ENCODE results near the gene EFNA1. TPM values are rescaled to one million over a fixed set of nuclear protein-coding genes. Genes with fewer than 3 reads are reported as not detected.

EFNA1 gene
- total and polyA plus RNA-seq, 2 of the 13 experiments (the other 11 are each of a cell fraction or from before 2014, with no cell fraction given) = 81.8 to 874 TPM

DNA sequence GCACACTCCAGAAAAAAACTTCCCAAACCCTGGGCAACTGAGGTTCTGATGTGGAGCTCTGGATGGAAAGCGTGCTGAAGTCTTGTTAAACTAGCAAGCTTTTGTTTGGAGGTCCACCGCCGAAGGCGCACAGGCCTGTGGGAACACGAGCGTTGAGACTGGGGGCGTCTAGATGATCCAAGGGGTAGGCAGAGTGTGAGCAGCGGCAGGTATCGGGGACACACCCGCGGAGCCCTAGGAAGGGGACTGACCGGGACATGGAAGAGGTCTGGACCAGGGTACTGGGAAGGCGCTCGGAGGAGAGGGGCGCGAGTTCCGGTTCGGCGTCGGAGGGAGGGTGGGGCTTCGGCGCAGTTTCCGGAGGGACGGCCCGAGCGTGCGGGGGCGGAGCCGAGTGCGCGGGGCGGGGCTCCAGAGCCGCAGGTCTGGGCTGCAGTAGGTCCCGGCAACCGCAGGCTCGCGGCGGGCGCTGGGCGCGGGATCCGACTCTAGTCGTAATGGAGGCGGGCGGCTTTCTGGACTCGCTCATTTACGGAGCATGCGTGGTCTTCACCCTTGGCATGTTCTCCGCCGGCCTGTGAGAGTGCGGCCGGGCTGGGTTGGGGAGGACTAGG, 7.8 kb downstream of the EFNA1 start, which contains the start of gene SLC50A1 (continued):
- TF ChIP-seq, protein P1, sequence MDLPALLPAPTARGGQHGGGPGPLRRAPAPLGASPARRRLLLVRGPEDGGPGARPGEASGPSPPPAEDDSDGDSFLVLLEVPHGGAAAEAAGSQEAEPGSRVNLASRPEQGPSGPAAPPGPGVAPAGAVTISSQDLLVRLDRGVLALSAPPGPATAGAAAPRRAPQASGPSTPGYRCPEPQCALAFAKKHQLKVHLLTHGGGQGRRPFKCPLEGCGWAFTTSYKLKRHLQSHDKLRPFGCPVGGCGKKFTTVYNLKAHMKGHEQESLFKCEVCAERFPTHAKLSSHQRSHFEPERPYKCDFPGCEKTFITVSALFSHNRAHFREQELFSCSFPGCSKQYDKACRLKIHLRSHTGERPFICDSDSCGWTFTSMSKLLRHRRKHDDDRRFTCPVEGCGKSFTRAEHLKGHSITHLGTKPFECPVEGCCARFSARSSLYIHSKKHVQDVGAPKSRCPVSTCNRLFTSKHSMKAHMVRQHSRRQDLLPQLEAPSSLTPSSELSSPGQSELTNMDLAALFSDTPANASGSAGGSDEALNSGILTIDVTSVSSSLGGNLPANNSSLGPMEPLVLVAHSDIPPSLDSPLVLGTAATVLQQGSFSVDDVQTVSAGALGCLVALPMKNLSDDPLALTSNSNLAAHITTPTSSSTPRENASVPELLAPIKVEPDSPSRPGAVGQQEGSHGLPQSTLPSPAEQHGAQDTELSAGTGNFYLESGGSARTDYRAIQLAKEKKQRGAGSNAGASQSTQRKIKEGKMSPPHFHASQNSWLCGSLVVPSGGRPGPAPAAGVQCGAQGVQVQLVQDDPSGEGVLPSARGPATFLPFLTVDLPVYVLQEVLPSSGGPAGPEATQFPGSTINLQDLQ (CRISPR knock-in tag; IDR thresholded peaks at IDR 0.05) = no peak
- peak; percentile 98 for TF ChIP-seq HNRNPLL (IDR thresholded peaks at IDR 0.05; ENCODE audit: low read depth, low read length, poor library complexity, severe bottlenecking)
- TF ChIP-seq ZNF644 (CRISPR knock-in tag; IDR thresholded peaks at IDR 0.05; ENCODE audit: low read depth) = no peak
- TF ChIP-seq TBX3 (IDR thresholded peaks at IDR 0.05; ENCODE audit: borderline replicate concordance) = no peak
- TF ChIP-seq, protein P2, sequence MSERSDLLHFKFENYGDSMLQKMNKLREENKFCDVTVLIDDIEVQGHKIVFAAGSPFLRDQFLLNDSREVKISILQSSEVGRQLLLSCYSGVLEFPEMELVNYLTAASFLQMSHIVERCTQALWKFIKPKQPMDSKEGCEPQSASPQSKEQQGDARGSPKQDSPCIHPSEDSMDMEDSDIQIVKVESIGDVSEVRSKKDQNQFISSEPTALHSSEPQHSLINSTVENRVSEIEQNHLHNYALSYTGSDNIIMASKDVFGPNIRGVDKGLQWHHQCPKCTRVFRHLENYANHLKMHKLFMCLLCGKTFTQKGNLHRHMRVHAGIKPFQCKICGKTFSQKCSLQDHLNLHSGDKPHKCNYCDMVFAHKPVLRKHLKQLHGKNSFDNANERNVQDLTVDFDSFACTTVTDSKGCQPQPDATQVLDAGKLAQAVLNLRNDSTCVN (CRISPR knock-in tag; IDR thresholded peaks at IDR 0.05; ENCODE audit: borderline replicate concordance) = no peak; the same call in 1 of the 2 replicates
- no peak for TF ChIP-seq CHCHD3 (CRISPR knock-in tag; IDR thresholded peaks at IDR 0.05)
- TF ChIP-seq, protein P3, sequence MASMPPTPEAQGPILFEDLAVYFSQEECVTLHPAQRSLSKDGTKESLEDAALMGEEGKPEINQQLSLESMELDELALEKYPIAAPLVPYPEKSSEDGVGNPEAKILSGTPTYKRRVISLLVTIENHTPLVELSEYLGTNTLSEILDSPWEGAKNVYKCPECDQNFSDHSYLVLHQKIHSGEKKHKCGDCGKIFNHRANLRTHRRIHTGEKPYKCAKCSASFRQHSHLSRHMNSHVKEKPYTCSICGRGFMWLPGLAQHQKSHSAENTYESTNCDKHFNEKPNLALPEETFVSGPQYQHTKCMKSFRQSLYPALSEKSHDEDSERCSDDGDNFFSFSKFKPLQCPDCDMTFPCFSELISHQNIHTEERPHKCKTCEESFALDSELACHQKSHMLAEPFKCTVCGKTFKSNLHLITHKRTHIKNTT (CRISPR knock-in tag; IDR thresholded peaks at IDR 0.05) = no peak
- TF ChIP-seq LCORL (IDR thresholded peaks at IDR 0.05) = no peak
- peak; percentile 49; the same call in 1 of the 2 replicates for TF ChIP-seq LCORL (CRISPR knock-in tag; IDR thresholded peaks at IDR 0.05)
- TF ChIP-seq NR1H2 (CRISPR knock-in tag; IDR thresholded peaks at IDR 0.05; ENCODE audit: borderline replicate concordance, low read depth) = no peak
- TF ChIP-seq, protein P4, sequence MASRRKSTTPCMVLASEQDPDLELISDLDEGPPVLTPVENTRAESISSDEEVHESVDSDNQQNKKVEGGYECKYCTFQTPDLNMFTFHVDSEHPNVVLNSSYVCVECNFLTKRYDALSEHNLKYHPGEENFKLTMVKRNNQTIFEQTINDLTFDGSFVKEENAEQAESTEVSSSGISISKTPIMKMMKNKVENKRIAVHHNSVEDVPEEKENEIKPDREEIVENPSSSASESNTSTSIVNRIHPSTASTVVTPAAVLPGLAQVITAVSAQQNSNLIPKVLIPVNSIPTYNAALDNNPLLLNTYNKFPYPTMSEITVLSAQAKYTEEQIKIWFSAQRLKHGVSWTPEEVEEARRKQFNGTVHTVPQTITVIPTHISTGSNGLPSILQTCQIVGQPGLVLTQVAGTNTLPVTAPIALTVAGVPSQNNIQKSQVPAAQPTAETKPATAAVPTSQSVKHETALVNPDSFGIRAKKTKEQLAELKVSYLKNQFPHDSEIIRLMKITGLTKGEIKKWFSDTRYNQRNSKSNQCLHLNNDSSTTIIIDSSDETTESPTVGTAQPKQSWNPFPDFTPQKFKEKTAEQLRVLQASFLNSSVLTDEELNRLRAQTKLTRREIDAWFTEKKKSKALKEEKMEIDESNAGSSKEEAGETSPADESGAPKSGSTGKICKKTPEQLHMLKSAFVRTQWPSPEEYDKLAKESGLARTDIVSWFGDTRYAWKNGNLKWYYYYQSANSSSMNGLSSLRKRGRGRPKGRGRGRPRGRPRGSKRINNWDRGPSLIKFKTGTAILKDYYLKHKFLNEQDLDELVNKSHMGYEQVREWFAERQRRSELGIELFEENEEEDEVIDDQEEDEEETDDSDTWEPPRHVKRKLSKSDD (CRISPR knock-in tag; IDR thresholded peaks at IDR 0.05; ENCODE audit: low read depth) = peak; percentile 60
- TF ChIP-seq ZBTB42 (CRISPR knock-in tag; IDR thresholded peaks at IDR 0.05) = no peak
- peak; percentile 73; the same call in 1 of the 2 replicates for TF ChIP-seq ARHGAP35 (CRISPR knock-in tag; IDR thresholded peaks at IDR 0.05; ENCODE audit: borderline replicate concordance)
- no peak for TF ChIP-seq NONO (IDR thresholded peaks at IDR 0.05)
- peak; percentile 83; the same call in 1 of the 2 replicates for TF ChIP-seq NONO (CRISPR knock-in tag; conservative IDR thresholded peaks at IDR 0.05)
- TF ChIP-seq ZFP36 (IDR thresholded peaks at IDR 0.05; ENCODE audit: borderline replicate concordance, low read depth, low read length, partially characterized antibody) = no peak
- TF ChIP-seq ZNF260 (CRISPR knock-in tag; IDR thresholded peaks at IDR 0.05; ENCODE audit: borderline replicate concordance, low read depth) = no peak
- no peak for TF ChIP-seq CBX2 (IDR thresholded peaks at IDR 0.05; ENCODE audit: low read depth, low read length)
- no peak for TF ChIP-seq CBX2 (CRISPR knock-in tag; IDR thresholded peaks at IDR 0.05; ENCODE audit: low read depth)
- TF ChIP-seq, protein P5, sequence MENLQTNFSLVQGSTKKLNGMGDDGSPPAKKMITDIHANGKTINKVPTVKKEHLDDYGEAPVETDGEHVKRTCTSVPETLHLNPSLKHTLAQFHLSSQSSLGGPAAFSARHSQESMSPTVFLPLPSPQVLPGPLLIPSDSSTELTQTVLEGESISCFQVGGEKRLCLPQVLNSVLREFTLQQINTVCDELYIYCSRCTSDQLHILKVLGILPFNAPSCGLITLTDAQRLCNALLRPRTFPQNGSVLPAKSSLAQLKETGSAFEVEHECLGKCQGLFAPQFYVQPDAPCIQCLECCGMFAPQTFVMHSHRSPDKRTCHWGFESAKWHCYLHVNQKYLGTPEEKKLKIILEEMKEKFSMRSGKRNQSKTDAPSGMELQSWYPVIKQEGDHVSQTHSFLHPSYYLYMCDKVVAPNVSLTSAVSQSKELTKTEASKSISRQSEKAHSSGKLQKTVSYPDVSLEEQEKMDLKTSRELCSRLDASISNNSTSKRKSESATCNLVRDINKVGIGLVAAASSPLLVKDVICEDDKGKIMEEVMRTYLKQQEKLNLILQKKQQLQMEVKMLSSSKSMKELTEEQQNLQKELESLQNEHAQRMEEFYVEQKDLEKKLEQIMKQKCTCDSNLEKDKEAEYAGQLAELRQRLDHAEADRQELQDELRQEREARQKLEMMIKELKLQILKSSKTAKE (CRISPR knock-in tag; IDR thresholded peaks at IDR 0.05; ENCODE audit: borderline replicate concordance) = peak; percentile 11; the same call in 1 of the 2 replicates

Data from HepG2 (cell line).